Body of pancreas (tissue), 4 donors: ENCODE results near the gene CRAMP1. TPM values are rescaled to one million over a fixed set of nuclear protein-coding genes. Genes with fewer than 3 reads are reported as not detected.
"Not testable (repeated sequence)": the region's sequence is repeated elsewhere in the genome, so short reads cannot be mapped to it uniquely, and the experiment has no call there.

Experiments
- ATAC-seq: fragments of 150-250 bp; one replicate; pipeline ENCODE4 v1.9.1; 2016
- DNase-seq, 4 donors: peaks; one replicate each; pipeline ENCODE4 v3.0.0-alpha.2; 2019
- H3K27ac ChIP-seq, 4 donors: fragments of 200-600 bp; sonication (generic); 1 replicate in 3 of 4; 2 replicates in 1 of 4; pipeline versions ENCODE4 v1.5.1 to v1.6.1; 2016 to 2019; ENCODE audit warnings: mild to moderate bottlenecking in 1 of 4, mixed read lengths in 1 of 4, moderate library complexity in 1 of 4
- H3K27me3 ChIP-seq, 2 donors: fragments of 200-600 bp; sonication (generic); one replicate each; pipeline ENCODE4 v1.6.0; 2016; ENCODE audit warnings: mild to moderate bottlenecking in 1 of 2
- H3K36me3 ChIP-seq, 2 donors: fragments of 200-600 bp; sonication (generic); replicated peaks in 1 of 2; 2 replicates each; pipeline ENCODE4 v1.5.1; 2016; ENCODE audit warnings: low read depth in 2 of 2; ENCODE audit not compliant: insufficient read depth in 1 of 2
- H3K4me1 ChIP-seq: fragments of 200-600 bp; sonication (generic); one replicate; pipeline ENCODE4 v1.6.0; 2016
- H3K4me3 ChIP-seq, 2 donors: fragments of 200-600 bp; sonication (generic); 1 replicate in 1 of 2; 2 replicates in 1 of 2; pipeline ENCODE4 v1.5.1; 2016 to 2019
- H3K9me3 ChIP-seq, 3 donors: fragments of 200-600 bp; sonication (generic); 1 replicate in 2 of 3; 2 replicates in 1 of 3; pipeline ENCODE4 v1.5.1; 2016
- CTCF ChIP-seq, 7 experiments: fragments of 450-650 bp in 4 of 7; fragments of 200-600 bp in 3 of 7; sonication (generic) in 3 of 7; IDR thresholded peaks; one replicate each; pipeline ENCODE4 v1.5.1; 2016 to 2019; ENCODE audit warnings: antibody characterized with exemption in 7 of 7
- POLR2A ChIP-seq, 3 donors: fragments of 450-650 bp; IDR thresholded peaks; one replicate each; pipeline ENCODE4 v1.6.1; 2016; ENCODE audit warnings: antibody characterized with exemption in 3 of 3, mild to moderate bottlenecking in 2 of 3
- WGBS, 2 donors: methylation state at CpG; one replicate each; pipeline ENCODE4 v1.1.5; 2017; 5-methylcytosine and 5-hydroxymethylcytosine counted together
- intact Hi-C: fragments of 100-400 bp; cut with DNase I; formaldehyde crosslinking; loops from one replicate; pipeline ENCODE4 v1.15.1; 2023
- total RNA-seq, 2 donors: library from RNA; depleted of rRNA; stranded (reverse); fragments of >200 nt; gene quantifications; one replicate each; pipeline ENCODE4 v1.1.0, GENCODE V29; 2016

CRAMP1 gene
- total RNA-seq, 2 donors from 2014 or later, result 8.6 to 17.8 TPM

GRCh38 chr16:1700246-1700645, 88.1 kb downstream of the CRAMP1 start:
- DNase-seq, result no peak
- Histone ChIP-seq H3K27me3 (no peaks in the 10 kb centered on the region), H3K4me1 (no peaks in the 10 kb centered on the region), H3K9me3 (no peaks in the 10 kb centered on the region), H3K36me3 (peaks cover 0 to 13% of the 10 kb centered on the region in 2 donors), H3K4me3 (no peak overlapping the region), H3K27ac (no peak overlapping the region)
- no peak for ATAC-seq
- intact Hi-C loops, result no loop called here
- 85 to 100% methylated on average over 1 to 3 of the region's 3 CpGs for WGBS, 2 donors
- TF ChIP-seq CTCF (IDR thresholded peaks at IDR 0.05) (no peak), POLR2A (IDR thresholded peaks at IDR 0.05) (no peak)

- no peak overlapping the region for H3K27ac ChIP-seq
- no peaks in the 10 kb centered on the region for H3K9me3 ChIP-seq
- TF ChIP-seq CTCF (IDR thresholded peaks at IDR 0.05) (no peak), POLR2A (IDR thresholded peaks at IDR 0.05) (no peak)
- H3K4me1 ChIP-seq, result no peaks in the 10 kb centered on the region
- H3K27me3 ChIP-seq, result no peaks in the 10 kb centered on the region
- H3K4me3 ChIP-seq, result no peak overlapping the region
- DNase-seq, result no peak
- intact Hi-C loops, result no loop called here
- H3K36me3 ChIP-seq, result peaks cover 0 to 13% of the 10 kb centered on the region in 2 donors
- WGBS, 2 donors, result 86 to 88% methylated on average over 6 of the region's 6 CpGs
- ATAC-seq, result no peak
Observed at GRCh38 chr16:1701216-1701878, 89.2 kb downstream of the CRAMP1 start.

GRCh38 chr16:1705324-1705687, 93.1 kb downstream of the CRAMP1 start:
- peaks cover 30% of the 10 kb centered on the region for H3K4me1 ChIP-seq
- H3K4me3 ChIP-seq, result peak overlapping the region; percentile 29 to 81
- intact Hi-C loops, H3K36me3 ChIP-seq, H3K27me3 ChIP-seq, H3K9me3 ChIP-seq: not testable (repeated sequence)
- H3K27ac ChIP-seq, result peak overlapping the region; percentile 71 to 92 (median 90)
- WGBS, 2 donors, result 0 to 1% methylated on average over 16 of the region's 16 CpGs
- DNase-seq (peak in 2 of 4 donors; percentile 23 to 29), ATAC-seq (peak; percentile 24)

GRCh38 chr16:1705688-1706385, 93.7 kb downstream of the CRAMP1 start, which contains the start of gene MAPK8IP3:
Gene MAPK8IP3, plus strand, starts transcription at chr16:1706195. Its CDS starts 145 bp downstream, at chr16:1706340.
- H3K4me1 ChIP-seq, result peaks cover 30% of the 10 kb centered on the region
- no peaks in the 10 kb centered on the region for H3K9me3 ChIP-seq
- H3K27me3 ChIP-seq, result no peaks in the 10 kb centered on the region
- no peaks in the 10 kb centered on the region for H3K36me3 ChIP-seq
- whole genome bisulfite sequencing, 2 donors, result 0% methylated on average over 25 to 75 of the region's 79 CpGs
- DNase-seq (peak; percentile 88 to 93 (median 90)), ATAC-seq (peak; percentile 94)
- H3K27ac ChIP-seq, result peak within 1 kb of the TSS; percentile 71 to 92 (median 90)
- peak within 1 kb of the TSS; percentile 63 to 81 for H3K4me3 ChIP-seq
- peak; percentile 90 to 96 (median 95) for TF ChIP-seq POLR2A (IDR thresholded peaks at IDR 0.05)
- TF ChIP-seq CTCF (IDR thresholded peaks at IDR 0.05), result peak; percentile 61 to 100 (median 97)
- intact Hi-C loops, result no loop called here

- Histone ChIP-seq H3K9me3 (no peaks in the 10 kb centered on the region), H3K4me1 (peaks cover 30% of the 10 kb centered on the region), H3K27me3 (no peaks in the 10 kb centered on the region), H3K4me3 (peak overlapping the region; percentile 63 to 81), H3K27ac (peak overlapping the region; percentile 71 to 92 (median 90)), H3K36me3 (no peaks in the 10 kb centered on the region)
- peak in 1 of 4 donors; percentile 33 for DNase-seq
- intact Hi-C loops, result no loop called here
- TF ChIP-seq POLR2A (IDR thresholded peaks at IDR 0.05), result no peak
- peak; percentile 12 for ATAC-seq
- 0% methylated on average over 4 to 45 of the region's 62 CpGs for WGBS, 2 donors
Observed at GRCh38 chr16:1706386-1707192, 94.4 kb downstream of the CRAMP1 start.
